Measurements from ENCODE around the gene CBX7.

CBX7 gene

GRCh38 chr22:39181778-39182177, 29.3 kb upstream of the CBX7 start:
- H3K4me3 ChIP-seq (IDR thresholded peaks at IDR 0.05; ENCODE audit: insufficient read depth, low read depth, low read length) = no peak overlapping the region
- no peaks in the 10 kb centered on the region for H3K79me2 ChIP-seq (ENCODE audit: insufficient read depth, low read depth)
- H3K27ac ChIP-seq = no peak overlapping the region
- H4K20me1 ChIP-seq (ENCODE audit: insufficient read depth) = no peaks in the 10 kb centered on the region
- no peaks in the 10 kb centered on the region for H3K4me1 ChIP-seq (ENCODE audit: low read depth, poor library complexity, severe bottlenecking)
- H3K27me3 ChIP-seq (ENCODE audit: insufficient read depth, low read depth) = peaks cover 61% of the 10 kb centered on the region; the same call in 1 of the 2 replicates
- no peaks in the 10 kb centered on the region for H3K36me3 ChIP-seq (ENCODE audit: insufficient read depth)
- H3K4me2 ChIP-seq = no peak overlapping the region
- H2AFZ ChIP-seq (ENCODE audit: low read depth) = no peak overlapping the region
- no peak overlapping the region for H3K9ac ChIP-seq
- TF ChIP-seq CTCF (conservative IDR thresholded peaks at IDR 0.05; ENCODE audit: low read depth, low read length) = no peak

DNA sequence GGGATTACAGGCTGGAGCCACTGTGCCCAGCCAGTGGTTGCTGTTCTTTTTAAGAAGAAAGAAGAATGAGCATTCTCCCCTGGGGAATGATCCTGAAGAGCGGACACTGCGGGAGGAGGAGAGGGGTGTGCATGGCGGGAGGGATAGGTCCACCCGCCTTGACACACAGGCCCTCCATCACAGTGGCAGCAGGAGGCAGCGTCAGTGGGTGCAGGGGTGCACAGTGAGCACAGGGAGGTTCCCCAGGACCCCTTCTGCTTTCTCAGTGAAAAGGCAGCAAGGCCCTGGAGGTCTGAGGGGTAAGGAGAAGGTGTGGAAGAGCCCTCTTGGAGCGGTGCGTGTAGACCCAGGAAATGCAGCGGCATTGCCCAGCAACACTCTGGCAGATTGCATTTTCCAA, 28.9 kb upstream of the CBX7 start:
- H2AFZ ChIP-seq (ENCODE audit: low read depth) = no peak overlapping the region
- no peaks in the 10 kb centered on the region for H3K36me3 ChIP-seq (ENCODE audit: insufficient read depth)
- H3K27me3 ChIP-seq (ENCODE audit: insufficient read depth, low read depth) = peaks cover 60% of the 10 kb centered on the region; the same call in 1 of the 2 replicates
- H3K4me3 ChIP-seq (IDR thresholded peaks at IDR 0.05; ENCODE audit: insufficient read depth, low read depth, low read length) = no peak overlapping the region
- H3K27ac ChIP-seq = no peak overlapping the region
- H3K4me2 ChIP-seq = no peak overlapping the region
- H3K9ac ChIP-seq = no peak overlapping the region
- H3K79me2 ChIP-seq (ENCODE audit: insufficient read depth, low read depth) = no peaks in the 10 kb centered on the region
- TF ChIP-seq CTCF (conservative IDR thresholded peaks at IDR 0.05; ENCODE audit: low read depth, low read length) = no peak
- H3K4me1 ChIP-seq (ENCODE audit: low read depth, poor library complexity, severe bottlenecking) = no peaks in the 10 kb centered on the region
- no peaks in the 10 kb centered on the region for H4K20me1 ChIP-seq (ENCODE audit: insufficient read depth)

GRCh38 chr22:39179841-39180335, 27.4 kb upstream of the CBX7 start:
- H3K79me2 ChIP-seq (ENCODE audit: insufficient read depth, low read depth) = no peaks in the 10 kb centered on the region
- TF ChIP-seq CTCF (conservative IDR thresholded peaks at IDR 0.05; ENCODE audit: low read depth, low read length) = no peak
- H3K9ac ChIP-seq = no peak overlapping the region
- H4K20me1 ChIP-seq (ENCODE audit: insufficient read depth) = no peaks in the 10 kb centered on the region
- no peak overlapping the region for H3K4me2 ChIP-seq
- H3K27ac ChIP-seq = no peak overlapping the region
- H3K4me3 ChIP-seq (IDR thresholded peaks at IDR 0.05; ENCODE audit: insufficient read depth, low read depth, low read length) = no peak overlapping the region
- H2AFZ ChIP-seq (ENCODE audit: low read depth) = no peak overlapping the region
- H3K27me3 ChIP-seq (ENCODE audit: insufficient read depth, low read depth) = peaks cover 47% of the 10 kb centered on the region; the same call in 1 of the 2 replicates
- no peaks in the 10 kb centered on the region for H3K4me1 ChIP-seq (ENCODE audit: low read depth, poor library complexity, severe bottlenecking)
- H3K36me3 ChIP-seq (ENCODE audit: insufficient read depth) = no peaks in the 10 kb centered on the region

DNA sequence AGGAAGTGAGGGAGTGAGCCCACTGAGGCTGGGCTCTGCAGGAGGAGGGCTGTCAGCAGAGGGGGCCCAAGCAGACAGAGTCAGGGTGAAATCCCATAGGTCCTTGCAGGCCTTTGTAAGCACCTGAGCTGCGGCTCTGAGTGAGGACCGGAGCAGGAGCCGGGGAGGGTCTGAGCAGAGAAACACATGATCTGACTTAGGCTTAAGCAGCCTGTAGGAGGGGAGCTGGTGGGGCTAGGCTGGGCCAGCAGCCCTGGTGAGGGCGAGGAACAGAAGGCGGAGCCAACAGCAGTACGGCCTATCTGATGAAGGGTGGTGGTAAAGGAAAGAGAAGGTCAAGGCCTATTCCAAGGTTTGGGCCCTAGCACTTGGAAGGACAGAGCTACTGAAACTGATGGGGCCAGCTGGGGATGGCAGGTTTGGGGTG, 26.9 kb upstream of the CBX7 start:
- Histone ChIP-seq H3K4me1 (ENCODE audit: low read depth, poor library complexity, severe bottlenecking) (no peaks in the 10 kb centered on the region), H3K4me2 (no peak overlapping the region), H3K9ac (no peak overlapping the region), H4K20me1 (ENCODE audit: insufficient read depth) (no peaks in the 10 kb centered on the region), H3K36me3 (ENCODE audit: insufficient read depth) (no peaks in the 10 kb centered on the region), H3K27me3 (ENCODE audit: insufficient read depth, low read depth) (peaks cover 44% of the 10 kb centered on the region; the same call in 1 of the 2 replicates), H3K79me2 (ENCODE audit: insufficient read depth, low read depth) (no peaks in the 10 kb centered on the region), H3K4me3 (IDR thresholded peaks at IDR 0.05; ENCODE audit: insufficient read depth, low read depth, low read length) (no peak overlapping the region), H3K27ac (no peak overlapping the region), H2AFZ (ENCODE audit: low read depth) (no peak overlapping the region)
- no peak for TF ChIP-seq CTCF (conservative IDR thresholded peaks at IDR 0.05; ENCODE audit: low read depth, low read length)
